ENCODE data around the gene FRMD4B.

FRMD4B gene

DNA sequence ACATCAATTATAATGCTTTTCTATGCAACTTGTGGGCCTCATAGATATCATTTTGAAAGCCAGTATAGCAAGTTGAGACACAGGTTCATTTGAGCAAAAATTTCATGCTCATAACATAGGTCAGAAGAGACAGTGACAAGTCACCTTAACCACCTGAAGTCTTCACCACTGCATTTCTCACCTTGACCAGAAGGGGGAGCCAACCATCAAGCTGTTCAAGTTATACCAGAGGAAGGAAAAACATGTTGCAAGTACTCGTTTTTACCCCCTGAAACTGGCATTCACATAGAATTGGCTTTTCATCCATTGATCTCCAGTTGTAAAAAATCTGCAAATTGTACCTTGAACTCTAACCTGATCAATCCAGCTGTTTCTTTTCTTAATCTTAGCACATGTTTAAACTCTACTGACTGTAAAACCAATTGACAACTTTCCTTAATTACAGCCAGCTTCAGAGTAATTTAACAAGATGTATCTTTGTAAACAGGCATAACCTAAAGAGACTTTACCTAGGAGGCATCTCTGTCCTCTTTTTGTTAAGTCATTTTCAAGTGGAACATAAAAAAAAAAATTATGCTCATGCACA is 264.9 kb downstream of the FRMD4B start:
- peak; percentile 58 for DNase-seq
